IPS-18c (cell line): ENCODE measurements around the gene C15orf62.

Experiments used
- H3K4me3 ChIP-seq: 2 replicates; pipeline ENCODE4 v1.7.0; 2013; ENCODE audit warnings: low read depth, mild to moderate bottlenecking, low read length, moderate library complexity; ENCODE audit not compliant: insufficient read depth
- H3K9me3 ChIP-seq: one replicate; pipeline ENCODE4 v1.6.1; 2013; ENCODE audit warnings: mild to moderate bottlenecking, low read length, moderate library complexity; ENCODE audit not compliant: control insufficient read depth, insufficient read depth

The C15orf62 gene

GRCh38 chr15:40750885-40751284 is 18.9 kb upstream of the C15orf62 start:
- Histone ChIP-seq H3K9me3 (no peaks in the 10 kb centered on the region), H3K4me3 (no peak overlapping the region)

GRCh38 chr15:40751745-40752144 is 18.0 kb upstream of the C15orf62 start:
- no peaks in the 10 kb centered on the region for H3K9me3 ChIP-seq
- no peak overlapping the region for H3K4me3 ChIP-seq

GRCh38 chr15:40754574-40754882 is 15.3 kb upstream of the C15orf62 start:
- Histone ChIP-seq H3K9me3 (no peaks in the 10 kb centered on the region), H3K4me3 (peak overlapping the region; percentile 87)

- H3K4me3 ChIP-seq = peak within 1 kb of the TSS; percentile 87
- H3K9me3 ChIP-seq = no peaks in the 10 kb centered on the region
These were observed 14.6 kb upstream of the C15orf62 start, which contains the start of gene RMDN3 for GRCh38 chr15:40754883-40755811. TSS of gene RMDN3 (minus strand) at chr15:40755254. CDS start at chr15:40754783, 471 bp downstream.

GRCh38 chr15:40755812-40756208 is 14.0 kb upstream of the C15orf62 start:
- Histone ChIP-seq H3K9me3 (no peaks in the 10 kb centered on the region), H3K4me3 (no peak overlapping the region; the same call in 1 of the 2 replicates)

- Histone ChIP-seq H3K4me3 (no peak overlapping the region), H3K9me3 (no peaks in the 10 kb centered on the region)
These were observed 12.8 kb upstream of the C15orf62 start for GRCh38 chr15:40756938-40757337.

- H3K4me3 ChIP-seq = no peak overlapping the region
- H3K9me3 ChIP-seq = no peaks in the 10 kb centered on the region
These were observed 9.8 kb upstream of the C15orf62 start for GRCh38 chr15:40759961-40760360.

- H3K4me3 ChIP-seq = peak overlapping the region; percentile 81
- no peaks in the 10 kb centered on the region for H3K9me3 ChIP-seq
These were observed 6.6 kb upstream of the C15orf62 start for GRCh38 chr15:40762919-40763800.

- H3K9me3 ChIP-seq = no peaks in the 10 kb centered on the region
- H3K4me3 ChIP-seq = peak within 1 kb of the TSS; percentile 81
These were observed 5.8 kb upstream of the C15orf62 start, which contains the start of gene GCHFR for GRCh38 chr15:40763801-40764628. TSS of gene GCHFR (plus strand) at chr15:40764068. CDS start at chr15:40764181, 113 bp downstream.

GRCh38 chr15:40764629-40765103 is 5.1 kb upstream of the C15orf62 start:
- H3K9me3 ChIP-seq = no peaks in the 10 kb centered on the region
- H3K4me3 ChIP-seq = peak overlapping the region; percentile 81

- Histone ChIP-seq H3K4me3 (no peak overlapping the region), H3K9me3 (no peaks in the 10 kb centered on the region)
These were observed 3.5 kb upstream of the C15orf62 start for GRCh38 chr15:40766194-40766815.

- no peaks in the 10 kb centered on the region for H3K9me3 ChIP-seq
These were observed 2.6 kb upstream of the C15orf62 start for GRCh38 chr15:40766906-40767837.

GRCh38 chr15:40767838-40768500 is 1.8 kb upstream of the C15orf62 start:
- no peaks in the 10 kb centered on the region for H3K9me3 ChIP-seq
- no peak overlapping the region for H3K4me3 ChIP-seq

More at GRCh38 chr15:40766906-40767837, 2.6 kb upstream of the C15orf62 start:
- no peak overlapping the region for H3K4me3 ChIP-seq

GRCh38 chr15:40768521-40769273 is 1.1 kb upstream of the C15orf62 start:
- H3K4me3 ChIP-seq = no peak overlapping the region
- no peaks in the 10 kb centered on the region for H3K9me3 ChIP-seq
